Measurements from ENCODE around the gene PRH2.

Gene PRH2

DNA sequence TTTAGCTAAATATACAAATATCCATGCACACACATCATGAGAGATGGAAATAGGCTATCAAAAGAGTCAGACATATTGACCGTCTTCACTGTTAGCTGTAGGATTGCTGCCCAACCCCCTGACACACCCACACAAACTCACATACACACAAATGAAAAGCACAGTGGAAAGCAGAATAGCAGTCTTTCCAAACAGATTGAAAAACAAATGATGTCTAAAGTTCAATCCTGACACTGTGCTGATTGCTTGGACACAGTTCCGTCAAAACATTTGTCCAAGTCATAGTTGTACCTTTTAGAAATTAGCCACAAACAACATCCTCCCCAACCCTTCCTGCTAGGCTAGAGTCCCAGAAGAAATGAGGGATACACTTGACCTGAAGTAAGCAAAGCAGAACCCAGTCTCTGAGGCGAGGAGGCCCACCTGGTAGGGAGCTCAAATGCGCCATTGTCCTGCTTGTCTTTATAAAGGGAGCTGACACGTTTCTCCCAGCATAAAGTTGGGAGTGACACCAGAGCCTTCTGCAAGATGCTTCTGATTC is at the start of gene PRH2:
Gene PRH2 (plus strand): TSS at position 491 of the 541 bp plus-strand sequence. CDS start 38 bp downstream, at position 529.
- no peak for DNase-seq

GRCh38 chr12:10884086-10884725 is 44.8 kb upstream of the PRH2 start, which contains the start of gene PRH1:
PRH1 (minus strand) TSS chr12:10884255; CDS start chr12:10884217, 38 bp downstream.
- no peak for DNase-seq

GRCh38 chr12:10889226-10889625 is 39.8 kb upstream of the PRH2 start:
- no peak for DNase-seq

DNA sequence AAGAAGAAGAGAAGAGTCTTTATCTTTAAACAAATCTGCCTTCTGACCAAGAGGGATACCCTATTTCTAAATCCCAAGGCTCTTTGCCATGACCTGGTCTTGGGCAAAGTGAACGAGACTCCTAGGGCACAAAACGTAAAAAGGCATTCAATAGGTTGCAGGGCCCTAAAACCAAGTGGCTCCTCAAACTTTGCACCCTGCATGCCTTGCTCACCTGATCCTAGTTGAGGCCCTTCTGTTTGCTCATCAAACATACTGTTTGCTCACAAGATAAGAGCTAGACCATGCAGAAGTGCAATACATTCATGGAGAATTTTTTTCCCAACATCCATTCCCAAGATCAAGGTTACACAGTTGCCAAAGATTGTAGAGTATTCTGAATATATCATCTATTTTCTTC is 37.1 kb upstream of the PRH2 start:
- DNase-seq = no peak

- no peak for DNase-seq
These were observed 32.2 kb upstream of the PRH2 start for GRCh38 chr12:10896854-10897253.

- no peak for DNase-seq
These were observed 28.5 kb upstream of the PRH2 start for GRCh38 chr12:10900530-10900929.

DNA sequence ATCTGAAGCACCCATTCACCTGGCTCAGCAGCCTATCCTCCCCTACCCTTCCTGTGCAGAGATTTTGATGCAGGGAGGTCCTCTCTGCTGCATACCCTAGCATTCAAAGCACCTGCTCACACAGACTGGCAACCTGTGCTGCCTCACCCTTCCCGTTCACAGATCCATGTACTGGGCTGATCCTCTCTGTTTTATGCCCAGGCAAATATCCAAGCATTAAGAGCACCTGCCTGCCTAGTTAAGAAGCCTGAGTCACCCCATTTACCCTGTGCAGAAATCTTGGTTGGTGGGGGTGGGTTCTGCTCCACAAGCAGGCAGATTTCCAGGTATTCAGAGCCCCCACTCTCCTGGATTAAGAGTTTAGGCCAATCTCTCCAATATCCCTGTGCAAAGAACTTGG is 28.1 kb upstream of the PRH2 start:
- DNase-seq = no peak

DNA sequence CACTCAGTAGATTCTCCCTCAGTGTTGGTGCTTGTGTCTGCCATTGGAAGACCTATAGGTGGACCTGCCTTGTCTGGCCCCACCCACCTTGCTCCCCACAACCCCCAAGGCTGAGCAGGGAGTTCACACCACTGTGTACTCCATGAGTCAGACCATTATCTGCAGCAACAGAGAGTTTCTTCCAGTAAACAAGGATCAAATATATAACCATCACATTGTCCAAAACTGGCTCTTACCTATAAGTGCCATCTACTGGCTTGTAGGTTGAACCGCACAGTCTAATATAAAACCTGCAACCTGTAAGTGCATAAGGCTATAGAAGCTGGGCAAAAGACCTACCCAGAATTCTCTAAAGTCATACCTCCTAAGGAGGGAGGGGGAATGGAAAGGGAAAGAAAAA is 27.6 kb upstream of the PRH2 start:
- no peak for DNase-seq

DNA sequence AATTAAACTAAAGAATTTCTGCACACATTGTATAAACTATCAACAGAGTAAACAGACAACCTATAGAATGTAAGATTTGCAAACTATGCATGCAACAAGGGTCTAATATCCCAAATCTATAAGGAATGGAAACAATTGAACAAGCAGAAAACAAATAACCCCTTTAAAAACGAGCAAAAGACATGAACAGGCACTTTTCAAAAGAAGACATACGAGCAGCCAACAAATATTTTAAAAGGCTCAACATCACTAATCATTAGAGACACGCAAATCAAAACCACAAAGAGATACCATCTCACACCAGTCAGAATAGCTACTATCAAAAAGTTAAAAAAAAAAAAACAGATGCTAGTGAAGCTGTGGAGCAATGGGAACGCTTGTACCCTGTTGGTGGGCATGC is 24.4 kb upstream of the PRH2 start:
- DNase-seq = no peak

- no peak for DNase-seq
These were observed 19.6 kb upstream of the PRH2 start, which contains the start of gene TAS2R13 for GRCh38 chr12:10909462-10909861. TAS2R13 (minus strand) TSS chr12:10909562; CDS start chr12:10909298, 264 bp downstream.

- no peak for DNase-seq
These were observed 18.7 kb upstream of the PRH2 start for GRCh38 chr12:10910380-10910779.

DNA sequence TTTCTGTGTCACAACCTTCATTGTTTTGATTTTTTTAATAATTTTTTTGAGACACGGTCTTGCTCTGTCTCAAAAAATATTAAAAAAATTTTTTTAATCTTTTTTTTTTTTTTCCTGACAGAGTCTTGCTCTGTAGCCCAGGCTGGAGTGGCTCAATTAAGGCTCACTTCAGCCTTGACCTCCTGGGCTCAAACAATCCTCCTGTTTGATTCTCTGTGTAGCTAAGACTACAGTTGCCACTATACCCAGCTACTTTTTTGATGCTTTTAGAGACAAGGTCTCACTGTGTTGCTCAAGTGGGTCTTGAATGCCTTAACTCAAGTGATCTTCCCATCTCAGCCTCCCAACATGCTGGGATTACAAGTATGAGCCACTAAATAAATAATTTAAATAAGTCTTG is 9.2 kb upstream of the PRH2 start:
- no peak for DNase-seq

DNA sequence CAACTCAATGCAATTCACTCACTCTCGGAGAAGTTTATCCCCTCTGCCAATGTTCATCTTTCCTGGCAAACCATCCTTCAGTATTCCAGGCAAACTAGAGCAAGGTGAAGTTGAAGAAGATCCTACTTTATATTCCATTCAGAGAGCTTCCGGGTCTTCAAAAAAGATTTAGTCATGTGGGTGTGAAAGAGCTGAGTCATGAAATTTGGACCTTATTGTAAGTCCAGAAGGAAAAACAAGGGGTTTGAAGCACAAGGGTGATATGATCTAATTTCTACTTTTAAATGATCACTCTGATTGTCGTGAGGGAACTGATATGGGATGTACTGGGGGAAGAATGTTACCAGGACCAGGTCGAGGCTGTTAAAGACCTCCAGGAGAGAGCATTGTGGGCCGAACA is 2.8 kb upstream of the PRH2 start:
- no peak for DNase-seq

DNA sequence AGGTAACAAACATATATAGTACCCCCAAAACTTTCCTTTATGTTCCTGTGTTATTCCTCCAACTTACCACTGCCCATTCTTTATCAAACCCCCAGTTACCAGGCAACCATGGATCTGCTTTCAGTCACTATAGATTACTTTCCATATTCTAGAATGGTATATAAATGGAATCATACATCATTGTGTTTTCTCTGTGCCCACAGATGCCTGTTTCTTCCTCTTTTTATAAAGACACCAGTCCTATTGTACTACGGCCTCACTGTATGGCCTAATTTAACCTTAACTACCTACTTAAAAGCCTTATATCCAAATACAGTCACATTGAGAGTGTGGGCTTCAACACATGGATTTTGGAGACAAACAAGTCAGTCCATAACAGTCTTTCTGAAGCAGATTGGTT is 7.5 kb downstream of the PRH2 start:
- DNase-seq = no peak

- no peak for DNase-seq
These were observed 10.1 kb downstream of the PRH2 start, which contains the start of gene TAS2R14 for GRCh38 chr12:10939163-10939562. TAS2R14 (minus strand) TSS chr12:10939263; CDS start chr12:10939207, 56 bp downstream.

DNA sequence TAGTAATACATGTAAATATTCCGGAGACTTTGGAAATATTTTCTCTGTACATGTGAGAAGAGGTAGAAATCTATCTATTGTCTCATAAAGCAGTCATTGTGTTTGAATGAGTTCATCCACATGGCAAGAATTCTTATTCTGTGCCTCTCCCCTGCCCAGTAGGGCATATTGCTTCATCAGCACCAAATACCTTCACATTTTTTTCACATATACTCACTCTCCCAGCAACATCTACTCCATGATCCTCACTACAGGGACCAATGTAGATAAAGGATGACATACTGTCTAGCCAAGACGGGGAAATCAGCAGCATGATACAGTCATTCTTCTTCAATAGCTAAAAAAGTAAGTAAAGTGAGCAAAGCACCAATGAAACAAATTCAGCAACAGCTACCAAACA is 11.4 kb downstream of the PRH2 start:
- DNase-seq = no peak

DNA sequence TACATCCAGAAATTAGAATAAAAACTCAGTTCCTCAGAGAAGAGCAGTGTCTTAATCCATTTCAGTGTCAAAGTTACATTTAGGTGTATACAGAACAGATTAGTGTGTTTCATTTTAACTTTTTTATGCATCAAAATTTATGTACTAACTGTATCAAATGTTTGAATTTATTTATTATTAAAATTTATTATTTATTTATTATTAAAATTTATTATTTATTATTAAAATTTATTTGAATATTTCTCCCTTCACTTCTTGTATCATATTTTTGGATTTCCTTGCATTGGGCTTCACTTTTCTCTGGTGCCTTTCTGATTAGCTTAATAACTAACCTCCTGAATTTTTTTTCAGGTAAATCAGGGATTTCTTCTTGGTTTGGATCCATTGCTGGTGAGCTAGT is 12.3 kb downstream of the PRH2 start:
- no peak for DNase-seq

GRCh38 chr12:10941916-10942607 is 13.0 kb downstream of the PRH2 start:
- no peak for DNase-seq

- DNase-seq = no peak
These were observed 14.1 kb downstream of the PRH2 start for GRCh38 chr12:10943167-10943566.

DNA sequence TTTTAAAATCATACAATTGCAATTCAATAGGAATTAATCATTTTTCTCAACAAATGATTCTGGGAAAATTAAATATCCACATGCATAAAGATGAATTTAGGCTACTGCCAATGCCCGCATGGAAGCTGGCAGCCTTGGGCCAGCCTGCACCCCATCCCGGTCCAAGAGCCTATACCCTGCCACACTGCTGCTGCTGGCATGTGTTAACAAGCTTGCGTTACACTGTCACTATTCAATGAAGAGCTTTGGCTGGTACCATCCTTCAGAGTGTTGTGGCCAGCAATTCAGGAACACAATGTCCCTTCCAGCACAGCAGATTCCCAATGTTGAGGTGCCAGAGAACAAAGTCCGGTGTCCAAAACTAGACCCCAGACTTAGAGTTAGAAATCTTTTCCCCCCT is 23.6 kb downstream of the PRH2 start:
- no peak for DNase-seq

DNA sequence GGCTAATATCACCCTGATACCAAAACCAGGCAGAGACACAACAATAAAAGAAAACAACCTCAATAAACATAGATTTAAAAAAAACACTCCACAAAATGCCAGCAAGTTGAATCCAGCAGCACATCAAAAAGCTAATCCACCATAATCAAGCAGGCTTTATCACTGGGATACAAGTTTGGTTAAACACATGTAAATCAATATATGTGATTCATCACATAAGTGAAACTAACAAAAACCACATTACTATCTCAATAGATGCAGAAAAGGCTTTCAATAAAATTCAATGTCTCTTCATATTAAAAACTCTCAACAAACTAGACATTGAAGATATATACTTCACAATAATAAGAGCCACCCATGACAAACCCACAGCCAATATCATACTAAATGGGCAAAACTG is 27.0 kb downstream of the PRH2 start:
- DNase-seq = no peak

GRCh38 chr12:10957741-10958140 is 28.7 kb downstream of the PRH2 start:
- DNase-seq = no peak

DNA sequence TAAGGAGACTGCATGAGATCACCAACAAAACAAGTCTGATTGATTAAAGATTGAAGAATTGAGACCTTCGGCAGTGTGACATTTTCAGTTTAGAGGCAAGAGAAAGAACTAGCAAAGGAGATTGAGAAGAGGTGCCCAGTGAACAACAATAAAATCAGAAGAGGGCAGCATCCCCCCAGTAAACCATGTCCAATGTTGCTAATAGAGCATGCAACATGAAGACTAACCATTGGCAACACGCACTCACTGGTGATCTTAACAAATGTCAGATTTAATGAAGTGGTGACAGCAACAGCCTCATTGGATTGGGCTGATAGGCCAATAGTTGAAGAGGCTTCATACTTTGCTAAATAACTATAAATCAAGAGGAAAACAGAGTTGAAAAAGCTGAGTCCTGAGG is 30.8 kb downstream of the PRH2 start:
- DNase-seq = no peak

GRCh38 chr12:10960211-10960610 is 31.2 kb downstream of the PRH2 start:
- DNase-seq = no peak
